ENCODE data around the gene SREK1.
"Not testable (repeated sequence)": the region's sequence is repeated elsewhere in the genome, so short reads cannot be mapped to it uniquely, and the experiment has no call there.

The SREK1 gene

DNA sequence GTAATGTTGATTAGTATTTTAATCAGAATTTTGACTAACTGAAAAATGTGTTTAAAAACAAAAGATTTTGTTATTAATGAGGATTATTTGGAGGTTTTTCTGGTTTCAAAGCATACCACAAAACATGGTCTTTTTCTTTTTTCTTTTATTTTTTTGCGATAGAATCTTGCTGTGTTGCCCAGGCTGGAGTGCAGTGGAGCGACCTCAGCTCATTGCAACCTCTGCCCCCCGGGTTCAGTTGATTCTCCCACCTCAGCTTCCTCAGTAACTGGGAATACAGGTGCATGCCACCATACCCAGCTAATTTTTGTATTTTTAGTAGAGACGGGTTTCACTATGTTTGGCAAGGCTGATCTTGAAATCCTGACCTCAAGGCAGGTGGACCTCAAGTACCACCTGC is 24.1 kb downstream of the SREK1 start:
- no peak for DNase-seq

DNA sequence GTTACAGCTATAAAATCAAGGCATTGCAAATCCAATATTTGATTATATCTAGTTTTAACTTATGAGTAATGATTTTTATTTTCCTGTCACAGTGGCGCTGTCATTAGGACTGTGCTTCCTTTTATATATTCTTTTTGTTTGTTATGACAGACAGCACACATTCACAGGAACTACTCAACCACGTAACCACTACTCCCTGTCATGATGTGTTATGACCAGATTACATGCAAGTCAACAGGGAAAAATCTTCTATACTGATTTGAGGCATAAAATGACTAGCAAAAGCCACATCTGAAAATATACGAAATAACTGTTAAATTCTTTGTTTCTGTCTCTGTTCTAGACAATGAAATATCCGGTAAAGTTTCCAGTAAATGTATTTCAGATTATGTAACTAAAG is 25.4 kb downstream of the SREK1 start:
- no peak for DNase-seq

DNA sequence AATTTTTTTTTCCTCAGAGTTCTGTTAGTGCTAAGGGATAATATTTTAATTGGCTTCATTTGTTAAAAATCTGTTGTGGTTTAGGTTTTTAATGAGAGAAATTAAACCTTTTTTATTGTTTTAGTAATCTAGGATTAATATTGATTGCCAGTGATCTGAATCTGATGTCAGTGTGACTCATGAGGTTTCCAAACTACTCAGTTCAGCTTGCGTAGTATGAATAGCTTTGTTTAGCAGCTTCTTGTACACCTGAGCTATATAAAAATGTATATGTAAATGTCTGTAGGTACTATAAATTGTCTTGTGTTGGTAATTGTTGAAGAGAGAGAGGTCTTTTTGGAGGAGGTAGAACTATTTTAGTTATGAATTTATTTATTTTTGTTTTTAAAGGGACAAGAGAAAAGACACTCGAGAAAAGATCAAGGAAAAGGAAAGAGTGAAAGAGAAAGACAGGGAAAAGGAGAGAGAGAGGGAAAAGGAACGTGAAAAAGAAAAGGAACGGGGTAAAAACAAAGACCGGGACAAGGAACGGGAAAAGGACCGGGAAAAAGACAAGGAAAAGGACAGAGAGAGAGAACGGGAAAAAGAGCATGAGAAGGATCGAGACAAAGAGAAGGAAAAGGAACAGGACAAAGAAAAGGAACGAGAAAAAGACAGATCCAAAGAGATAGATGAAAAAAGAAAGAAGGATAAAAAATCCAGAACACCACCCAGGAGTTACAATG is 26.3 kb downstream of the SREK1 start:
- no peak for DNase-seq

DNA sequence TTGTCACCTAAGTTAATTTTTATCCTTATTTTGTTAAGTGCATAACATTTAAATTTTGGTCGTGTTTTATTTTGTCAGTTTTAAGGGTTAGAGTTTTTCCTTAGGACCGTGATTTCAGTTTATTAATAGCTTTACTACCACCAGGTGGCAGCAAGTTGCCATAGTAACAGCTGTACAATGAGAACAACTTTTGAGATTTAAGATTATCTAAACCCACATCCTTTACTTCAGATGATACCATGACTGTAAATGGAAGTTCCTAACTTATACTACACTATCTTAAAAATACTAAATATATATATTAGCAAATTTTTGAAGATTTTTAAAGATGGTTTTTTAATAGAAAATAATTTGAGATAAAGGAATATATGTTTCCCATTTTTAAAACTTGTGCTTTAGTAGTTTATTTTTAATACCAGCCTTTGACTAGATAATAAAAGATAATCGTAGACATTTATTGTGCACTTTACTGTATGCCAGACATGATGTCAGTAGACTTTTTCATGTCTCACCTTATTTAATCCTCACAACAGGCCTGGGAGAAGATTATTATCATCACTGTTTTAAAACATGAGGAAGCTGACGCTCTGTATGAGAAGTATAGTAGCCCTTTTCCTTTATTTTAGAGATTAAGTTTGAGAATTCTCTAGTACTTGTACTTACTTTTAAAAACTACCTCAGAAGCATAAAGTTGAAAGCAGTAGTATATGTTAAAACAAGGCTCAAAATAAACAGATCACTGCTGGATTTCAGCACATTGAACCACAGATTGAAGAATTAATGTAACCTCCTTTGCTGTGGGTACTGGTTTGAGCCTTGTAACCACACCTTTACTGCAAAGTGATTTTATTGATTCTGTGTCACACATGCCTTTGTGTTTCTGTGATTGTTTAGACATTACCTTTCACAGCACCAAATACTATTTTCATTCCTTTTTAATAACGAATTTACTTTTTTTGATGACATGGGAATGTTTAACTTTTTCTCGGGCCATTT is 27.5 kb downstream of the SREK1 start:
- no peak for DNase-seq

DNA sequence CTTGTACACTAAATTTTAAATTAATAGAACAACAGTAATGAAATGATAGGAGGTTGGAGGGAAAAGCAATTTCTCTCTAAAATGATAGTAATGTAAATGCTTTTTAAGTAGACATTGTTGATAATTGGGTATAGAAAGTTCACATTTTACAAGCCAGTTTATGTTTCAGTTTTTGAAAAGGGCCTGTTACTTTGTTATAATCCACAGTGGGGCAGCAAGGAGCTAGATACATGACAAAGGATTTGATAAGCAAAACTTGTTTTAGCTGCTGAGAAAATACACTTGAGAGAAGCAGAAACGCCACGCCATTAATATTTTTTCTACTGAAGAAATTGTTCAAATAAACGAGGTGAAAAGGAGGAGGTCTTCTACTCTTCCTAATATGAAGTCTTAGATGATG is 30.2 kb downstream of the SREK1 start:
- no peak for DNase-seq

DNA sequence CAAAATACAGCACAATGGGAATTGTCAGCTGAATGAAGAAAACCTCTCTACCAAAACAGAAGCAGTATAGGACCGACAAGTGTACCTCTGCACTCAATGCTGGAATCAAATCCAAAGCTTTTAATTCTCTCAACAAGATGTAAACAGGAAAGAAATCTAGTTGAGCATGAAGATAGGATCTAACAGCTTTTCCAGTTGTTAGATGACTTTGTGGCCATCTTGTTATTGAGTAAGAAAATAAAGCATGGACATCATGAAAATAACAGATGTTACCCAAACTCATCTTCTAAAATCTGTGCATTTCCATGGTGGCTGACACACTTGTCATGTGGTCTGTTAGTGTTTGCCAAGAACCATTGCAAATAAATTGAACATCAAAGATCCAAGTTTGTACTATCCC is 34.7 kb downstream of the SREK1 start:
- no peak for DNase-seq

DNA sequence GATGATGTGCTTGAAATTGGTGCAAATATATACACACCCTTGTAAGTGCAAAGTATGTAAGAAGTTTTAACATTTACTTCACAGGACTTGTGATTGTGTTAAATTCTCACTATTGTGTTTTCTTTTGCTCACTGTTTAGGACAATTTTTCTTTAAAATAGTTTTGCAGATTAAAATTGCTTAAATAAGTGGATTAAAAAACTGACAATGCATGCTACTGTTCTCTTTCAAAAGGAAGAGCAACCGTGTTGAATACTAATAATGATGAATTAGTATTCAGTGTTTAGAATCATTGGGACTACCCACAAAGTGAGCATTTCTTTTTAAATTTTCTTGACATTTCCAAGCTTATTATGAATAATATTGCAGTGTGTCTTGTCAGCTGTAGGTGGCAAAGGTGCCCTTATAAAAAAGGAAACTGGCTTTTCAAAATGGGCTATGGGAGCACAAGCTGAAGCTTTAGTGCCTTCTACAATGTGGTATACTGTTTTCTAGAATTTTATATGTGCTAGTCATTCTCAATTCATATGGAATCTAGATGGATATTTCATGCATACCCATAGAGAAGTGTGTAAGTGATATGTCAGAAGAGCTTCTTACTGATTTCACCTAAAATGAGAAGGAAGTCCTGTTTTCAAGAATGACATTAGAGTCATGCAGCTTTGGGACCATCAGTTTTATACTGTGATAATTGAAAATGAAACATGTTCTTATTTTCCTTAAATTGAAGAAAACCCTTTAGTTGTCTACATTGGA is 35.4 kb downstream of the SREK1 start:
- no peak for DNase-seq

DNA sequence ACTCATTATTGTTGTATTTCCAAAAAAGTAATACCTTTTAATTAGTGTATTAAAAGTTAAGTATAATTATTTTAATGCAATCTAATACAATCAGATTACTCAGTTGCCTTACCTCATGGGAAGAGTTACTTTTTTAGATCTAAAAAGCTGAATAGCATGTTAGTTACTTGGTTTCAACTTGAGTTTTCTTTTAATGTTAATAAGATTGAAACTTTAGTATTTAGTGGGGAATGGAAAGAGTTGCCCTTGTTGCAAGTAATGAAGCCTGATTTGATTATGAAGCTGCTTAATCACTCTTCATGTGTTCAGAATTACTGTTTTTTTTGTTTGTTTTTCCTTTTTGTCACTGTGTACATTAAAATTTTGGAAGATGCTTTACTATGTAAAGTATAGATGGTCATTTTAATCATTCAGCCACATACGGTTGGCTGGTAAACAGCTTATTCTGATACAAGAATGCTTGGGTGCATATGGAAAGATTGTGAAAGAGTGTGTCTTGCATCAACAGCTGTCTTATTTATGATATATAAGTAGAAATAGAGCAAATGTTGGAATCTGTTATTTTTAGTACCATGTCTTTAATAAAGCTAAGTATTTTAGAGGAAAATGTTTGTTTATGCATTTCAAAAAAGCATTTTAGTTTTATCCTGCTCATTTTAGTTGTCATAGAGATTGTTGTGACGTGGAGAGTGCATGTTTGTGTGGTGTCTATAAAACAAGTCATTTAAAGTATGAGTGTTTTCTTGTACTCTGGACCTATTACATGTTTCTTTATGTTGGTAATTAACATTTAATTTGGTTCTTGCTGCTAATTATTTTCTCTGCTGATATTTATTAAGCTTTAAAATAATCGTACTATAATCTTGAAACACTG is 36.4 kb downstream of the SREK1 start:
- DNase-seq = no peak

DNA sequence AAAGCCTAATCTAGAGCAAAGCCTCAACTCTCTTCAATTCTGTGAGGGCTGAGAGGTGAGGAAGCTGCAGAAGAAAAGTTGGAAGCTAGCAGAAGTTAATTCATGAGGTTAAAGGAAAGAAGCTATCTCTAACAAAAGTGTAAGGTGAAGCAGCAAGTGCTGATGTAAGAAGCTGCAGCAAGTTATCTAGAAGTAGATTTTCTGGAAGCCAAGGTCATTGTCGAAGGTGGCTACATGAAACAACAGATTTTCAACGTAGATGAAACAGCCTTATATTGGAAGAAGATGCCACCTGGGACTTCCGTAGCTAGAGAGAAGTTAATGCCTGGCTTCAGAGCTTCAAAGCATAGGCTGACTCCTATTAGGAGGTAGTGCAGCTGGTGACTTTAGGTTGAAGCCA is 42.0 kb downstream of the SREK1 start:
- no peak for DNase-seq

DNA sequence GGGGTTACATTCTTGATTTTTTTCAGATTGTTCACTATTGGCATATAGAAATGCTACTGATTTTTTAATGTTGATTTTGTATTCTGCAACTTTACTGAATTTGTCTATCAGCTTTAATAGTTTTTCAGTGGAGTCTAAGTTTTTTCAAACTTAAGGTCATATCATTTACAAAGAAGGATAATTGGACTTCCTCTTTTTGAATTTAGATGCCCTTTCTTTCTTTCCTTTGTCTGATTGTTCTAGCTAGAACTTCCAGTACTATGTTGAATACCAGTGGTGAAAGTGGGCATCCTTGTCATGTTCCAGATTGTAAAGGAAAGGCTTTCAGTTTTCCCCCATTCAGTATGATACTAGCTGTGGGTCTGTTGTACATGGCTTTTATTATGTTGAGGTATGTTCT is 49.3 kb downstream of the SREK1 start:
- DNase-seq = no peak

DNA sequence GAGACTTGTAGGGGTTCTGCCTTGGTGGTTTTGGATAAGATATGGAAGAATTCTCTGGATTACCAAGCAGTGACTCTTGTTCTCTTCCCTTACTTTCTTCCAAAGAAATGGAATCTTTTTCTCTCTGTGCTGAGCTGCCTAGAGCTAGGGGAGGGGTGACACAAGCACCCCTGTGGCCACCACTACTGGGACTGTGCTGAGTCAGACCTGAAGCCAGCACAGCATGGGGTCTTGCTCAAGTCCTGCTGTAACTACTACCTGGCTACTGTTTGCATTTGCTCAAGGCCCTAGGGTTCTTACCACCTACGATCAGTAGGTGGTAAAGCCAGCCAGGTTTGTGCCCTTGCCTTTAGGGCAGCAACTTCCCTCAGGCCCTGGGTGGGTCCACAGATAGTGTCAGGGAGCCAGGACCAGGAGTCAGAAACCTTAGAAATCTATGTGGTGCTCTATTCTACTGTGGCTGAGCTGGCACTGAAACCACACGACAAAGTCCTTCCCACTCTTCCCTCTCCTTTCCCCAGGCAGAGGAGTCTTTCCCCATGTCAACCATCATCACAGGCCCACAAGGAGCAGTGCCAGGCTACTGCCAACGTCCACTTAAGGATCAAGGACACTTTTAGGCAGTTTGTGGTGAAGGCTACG is 53.8 kb downstream of the SREK1 start:
- DNase-seq = no peak

DNA sequence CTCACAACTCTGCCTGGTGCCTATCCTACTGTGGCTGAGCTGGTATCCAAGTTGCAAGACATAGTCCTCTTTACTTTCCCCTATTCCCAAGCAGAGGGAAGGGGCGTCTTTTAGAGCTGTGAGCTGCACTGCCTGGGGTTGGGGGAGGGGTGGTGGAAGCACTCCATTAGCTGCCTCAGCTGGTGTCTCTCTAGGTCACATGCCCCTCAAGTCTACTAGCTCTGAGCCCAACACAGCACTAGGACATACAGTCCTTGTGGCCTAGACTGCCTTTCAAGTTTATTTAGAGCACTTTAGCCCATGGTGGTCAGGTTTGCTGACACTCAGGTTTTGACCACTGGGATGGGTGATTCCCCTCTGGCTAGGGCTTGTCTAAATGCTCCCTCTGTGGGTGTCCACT is 54.7 kb downstream of the SREK1 start:
- DNase-seq = no peak

DNA sequence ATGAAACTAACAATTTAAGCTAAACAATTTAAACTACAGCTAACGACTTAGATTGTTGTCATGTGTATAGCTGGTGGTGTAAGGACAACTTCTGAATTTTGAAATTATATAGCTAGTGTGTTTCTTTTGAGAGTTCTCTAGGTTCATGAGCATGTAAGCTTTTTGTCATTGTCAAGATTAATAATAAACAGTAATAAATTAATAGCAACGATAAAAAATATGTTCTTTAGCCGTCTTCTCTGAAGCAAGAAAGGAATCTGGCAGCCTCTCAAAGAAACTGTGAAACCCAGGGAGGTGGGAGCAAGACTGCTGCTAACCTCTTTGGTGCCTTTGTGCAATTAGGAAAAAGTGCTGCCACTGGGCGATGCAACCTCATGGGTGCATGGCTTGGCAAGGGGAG is 59.4 kb downstream of the SREK1 start:
- DNase-seq = no peak

DNA sequence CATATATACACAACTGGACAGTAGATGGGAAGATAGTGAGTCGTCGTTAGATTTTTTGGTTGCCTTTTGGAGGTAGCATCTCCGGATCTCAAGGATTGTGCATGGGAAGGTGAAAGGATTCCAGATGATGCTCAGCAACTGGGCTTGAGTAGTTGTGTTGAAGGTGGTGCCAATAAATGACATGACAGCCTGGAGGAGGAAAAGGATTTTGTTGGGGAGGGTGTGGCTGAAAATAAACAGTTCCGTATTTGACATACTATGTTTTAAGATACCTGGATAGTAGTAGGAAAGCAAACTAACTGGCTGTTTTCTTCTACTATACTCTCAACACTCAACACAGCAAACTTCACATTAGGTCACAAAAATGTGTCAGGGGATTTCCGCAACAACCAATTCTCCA is 62.4 kb downstream of the SREK1 start:
- DNase-seq = no peak

DNA sequence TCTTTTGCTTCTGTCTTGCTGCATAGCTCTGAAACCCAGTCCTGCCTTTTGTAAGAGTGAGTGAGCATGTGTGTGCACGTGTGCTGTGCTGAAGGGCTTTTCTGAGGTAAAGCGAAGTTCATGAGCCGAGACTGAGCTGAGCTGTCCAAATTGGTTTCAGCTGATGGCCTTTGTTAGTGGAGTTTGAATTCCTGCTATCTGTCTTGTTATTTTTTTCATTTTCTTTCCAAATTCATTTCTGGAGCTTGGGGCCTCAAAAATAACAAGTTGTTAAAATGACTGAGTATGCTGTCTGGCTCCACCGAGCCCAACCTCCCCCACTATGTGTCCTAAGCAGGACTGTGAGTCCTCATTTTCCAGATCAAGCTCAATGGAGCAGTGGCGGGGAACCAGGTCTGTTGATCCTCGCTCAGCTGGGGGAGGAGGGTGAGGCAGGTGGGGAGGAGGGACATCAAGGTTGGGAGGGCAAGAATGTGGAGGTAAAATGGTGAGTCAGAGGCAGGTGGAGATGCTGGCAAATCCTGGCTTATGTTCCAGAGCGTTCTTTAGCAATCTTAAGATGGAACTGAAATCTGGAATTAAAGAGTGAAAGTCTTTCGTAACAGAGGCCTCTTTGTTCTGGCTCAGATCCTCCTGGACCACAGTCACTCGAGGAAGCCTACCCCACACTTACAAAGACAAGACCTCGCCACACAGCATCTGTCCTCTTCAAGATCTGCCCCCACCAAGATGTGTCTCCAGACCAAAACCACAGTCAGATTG is 63.9 kb downstream of the SREK1 start:
- DNase-seq = no peak

DNA sequence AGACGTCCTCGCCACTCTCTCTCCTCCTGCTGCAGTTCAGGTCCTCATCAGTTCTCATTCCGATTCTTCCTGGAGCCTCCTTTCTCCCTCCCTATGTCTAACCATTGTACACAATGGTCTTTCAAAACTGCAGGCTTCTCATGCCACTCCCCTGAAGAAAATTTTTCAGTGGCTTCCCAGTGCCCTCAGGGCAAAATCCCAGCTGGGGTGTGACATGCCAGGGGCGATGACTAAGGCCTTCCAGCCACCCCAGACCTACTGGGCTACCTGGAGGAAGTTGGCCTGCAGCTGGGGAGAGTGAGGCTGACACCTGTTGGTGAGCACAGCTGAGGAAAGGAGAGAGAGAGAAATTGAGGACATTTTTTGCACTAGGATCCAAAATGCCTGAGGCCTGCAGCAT is 65.2 kb downstream of the SREK1 start:
- DNase-seq = no peak

DNA sequence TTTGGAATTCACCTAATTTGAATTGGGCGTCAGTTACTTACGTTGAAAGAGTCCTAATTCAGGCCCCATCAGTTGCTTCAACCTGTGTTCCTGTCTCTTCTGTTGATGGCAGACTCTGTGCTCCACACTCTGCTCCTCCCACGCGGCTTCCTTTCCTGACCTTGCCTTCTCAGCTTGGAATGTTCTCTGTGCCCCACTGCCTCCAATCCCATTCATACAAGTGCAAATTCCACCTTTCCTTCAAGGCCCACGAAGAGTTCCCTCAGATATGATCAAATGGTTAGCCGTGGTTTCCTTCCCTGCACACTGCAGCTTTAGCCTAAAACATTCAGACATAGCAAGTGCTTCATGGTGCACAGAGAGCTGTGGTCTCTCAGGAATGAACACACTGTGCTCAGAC is 65.7 kb downstream of the SREK1 start:
- DNase-seq = no peak

DNA sequence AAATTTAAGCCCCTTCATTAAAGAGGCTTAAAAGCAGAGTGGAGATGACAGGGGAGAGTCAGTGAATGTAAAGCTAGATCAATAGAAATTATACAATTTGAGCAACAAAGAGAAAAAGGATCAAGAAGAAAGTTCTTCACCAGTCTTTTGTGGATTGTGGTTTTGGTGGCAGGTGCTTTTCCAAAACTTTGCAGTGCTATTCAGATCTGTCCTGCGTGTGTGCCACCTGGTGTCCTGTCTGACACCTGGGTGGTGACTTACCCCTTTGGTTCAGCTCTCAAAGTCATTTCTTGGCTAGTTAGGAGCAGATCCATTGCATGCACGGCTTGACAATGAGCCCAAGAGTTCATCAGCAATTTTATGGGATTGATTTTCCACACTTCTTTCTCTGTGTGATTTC is 69.4 kb downstream of the SREK1 start:
- DNase-seq = no peak

DNA sequence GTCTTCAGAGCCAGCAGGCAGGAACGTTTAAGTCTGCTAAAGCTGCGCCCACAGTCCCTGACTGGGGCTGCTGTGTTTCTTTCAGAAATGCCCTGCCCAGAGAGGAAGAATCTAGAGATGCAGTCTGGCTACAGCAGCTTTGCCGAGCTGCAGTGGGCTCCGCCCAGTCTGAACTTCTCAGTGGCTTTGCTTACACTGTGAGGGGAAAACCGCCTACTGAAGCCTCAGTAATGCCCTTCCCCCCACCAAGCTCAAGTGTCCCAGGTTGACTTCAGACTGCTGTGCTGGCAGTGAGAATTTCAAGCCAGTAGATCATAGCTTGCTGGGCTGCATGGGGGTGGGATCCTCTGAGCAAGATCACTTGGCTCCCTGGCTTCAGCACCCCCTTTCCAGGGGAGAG is 78.4 kb downstream of the SREK1 start:
- DNase-seq = no peak

DNA sequence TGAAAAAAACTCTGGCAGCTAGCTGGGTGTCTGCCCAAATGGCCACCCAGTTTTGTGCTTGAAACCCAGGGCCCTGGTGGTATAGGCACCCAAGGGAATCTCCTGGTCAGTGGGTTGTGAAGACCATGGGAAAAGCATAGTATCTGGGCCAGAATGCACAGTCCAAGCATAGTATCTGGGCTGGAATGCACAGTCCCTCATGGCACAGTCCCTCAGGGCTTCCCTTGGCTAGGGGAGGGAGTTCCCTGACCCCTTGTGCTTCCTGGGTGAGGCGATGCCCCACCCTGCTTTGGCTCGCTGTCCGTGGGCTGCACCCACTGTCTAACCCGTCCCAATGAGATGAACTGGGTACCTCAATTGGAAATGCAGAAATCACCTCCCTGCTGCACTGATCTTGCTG is 78.8 kb downstream of the SREK1 start:
- DNase-seq = not testable (repeated sequence)

DNA sequence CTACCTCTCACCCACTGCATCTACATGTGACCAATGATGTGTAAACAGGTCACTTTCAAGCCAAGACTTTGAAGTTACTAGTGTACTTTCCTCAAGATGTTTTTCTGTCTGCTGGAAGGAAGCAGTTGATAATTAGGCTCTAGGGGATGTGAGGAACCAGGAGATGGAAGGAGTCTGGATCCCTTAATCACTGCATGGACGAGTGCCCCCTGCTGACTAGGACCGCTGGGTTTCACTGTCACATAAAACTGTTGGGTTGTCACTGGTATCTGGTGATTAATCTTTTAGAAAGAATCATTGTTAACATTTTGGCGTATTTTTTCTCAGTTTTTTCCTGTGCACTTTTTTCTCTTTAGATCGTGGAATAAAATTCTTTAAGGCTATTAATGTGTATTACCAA is 79.5 kb downstream of the SREK1 start:
- DNase-seq = no peak
